ENCODE measurements around the gene POLDIP3.
"Not testable (repeated sequence)": the region's sequence is repeated elsewhere in the genome, so short reads cannot be mapped to it uniquely, and the experiment has no call there.

POLDIP3 gene

GRCh38 chr22:42582987-42583386 is 31.7 kb downstream of the POLDIP3 start:
- DNase-seq, result no peak

- no peak for DNase-seq
These were observed 32.6 kb downstream of the POLDIP3 start for GRCh38 chr22:42581762-42582716.

GRCh38 chr22:42581194-42581761 is 33.4 kb downstream of the POLDIP3 start:
- DNase-seq, result not testable (repeated sequence)

GRCh38 chr22:42580040-42580439 is 34.6 kb downstream of the POLDIP3 start:
- DNase-seq, result not testable (repeated sequence)

GRCh38 chr22:42577623-42578240 is 37.0 kb downstream of the POLDIP3 start:
- DNase-seq, result no peak

- DNase-seq, result not testable (repeated sequence)
These were observed 37.5 kb downstream of the POLDIP3 start for GRCh38 chr22:42577141-42577540.

- DNase-seq, result not testable (repeated sequence)
These were observed 38.6 kb downstream of the POLDIP3 start for GRCh38 chr22:42575996-42576574.

GRCh38 chr22:42574468-42574867 is 40.2 kb downstream of the POLDIP3 start:
- DNase-seq, result not testable (repeated sequence)

GRCh38 chr22:42574046-42574445 is 40.6 kb downstream of the POLDIP3 start:
- not testable (repeated sequence) for DNase-seq

- DNase-seq, result not testable (repeated sequence)
These were observed 43.6 kb downstream of the POLDIP3 start for GRCh38 chr22:42571068-42571467.

GRCh38 chr22:42570580-42570979 is 44.1 kb downstream of the POLDIP3 start:
- DNase-seq, result not testable (repeated sequence)

- DNase-seq, result not testable (repeated sequence)
These were observed 46.7 kb downstream of the POLDIP3 start for GRCh38 chr22:42567950-42568349.

GRCh38 chr22:42565956-42566355 is 48.7 kb downstream of the POLDIP3 start:
- DNase-seq, result no peak

- DNase-seq, result no peak
These were observed 50.0 kb downstream of the POLDIP3 start for GRCh38 chr22:42564699-42565098.

- not testable (repeated sequence) for DNase-seq
These were observed 50.7 kb downstream of the POLDIP3 start for GRCh38 chr22:42563943-42564342.

- DNase-seq, result no peak
These were observed 52.0 kb downstream of the POLDIP3 start for GRCh38 chr22:42562684-42563083.

- no peak for DNase-seq
These were observed 52.4 kb downstream of the POLDIP3 start for GRCh38 chr22:42562279-42562678.

- DNase-seq, result no peak
These were observed 52.8 kb downstream of the POLDIP3 start for GRCh38 chr22:42561856-42562255.

- peak; percentile 5 for DNase-seq
These were observed 53.9 kb downstream of the POLDIP3 start for GRCh38 chr22:42560781-42561180.

- DNase-seq, result no peak
These were observed 54.3 kb downstream of the POLDIP3 start for GRCh38 chr22:42560381-42560780.

- peak; percentile 18 for DNase-seq
These were observed 61.0 kb downstream of the POLDIP3 start, which contains the start of gene SERHL2 for GRCh38 chr22:42553475-42554361. SERHL2 (plus strand) TSS chr22:42553956; CDS start chr22:42554021, 65 bp downstream.

- not testable (repeated sequence) for DNase-seq
These were observed 62.4 kb downstream of the POLDIP3 start for GRCh38 chr22:42552294-42552647.
